ENCODE results near the gene MYO1D.
A peak's percentile ranks its signal among the peaks of the same experiment; 100 is the strongest.
"Not testable (repeated sequence)": the region's sequence is repeated elsewhere in the genome, so short reads cannot be mapped to it uniquely, and the experiment has no call there.

Gene MYO1D

DNA sequence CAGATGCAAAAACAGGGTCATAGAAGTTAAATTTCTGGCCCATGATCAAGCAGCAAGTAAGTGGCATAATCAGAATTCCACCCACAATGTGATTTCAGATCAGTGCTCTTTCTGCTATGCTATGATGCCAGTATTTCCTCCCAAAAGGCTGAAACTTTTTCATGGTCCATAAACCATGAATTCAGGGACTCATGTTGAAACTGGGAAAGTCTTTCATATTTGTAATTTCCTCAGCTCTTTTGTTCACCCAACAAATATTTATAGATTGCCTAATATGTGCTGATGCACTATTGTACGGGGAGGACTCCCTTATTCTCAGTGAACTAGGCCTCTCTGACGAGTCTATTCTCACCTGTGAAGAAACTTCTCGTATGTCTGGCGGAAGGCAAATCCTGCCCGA, 156.3 kb downstream of the MYO1D start:
- no peak for DNase-seq

DNA sequence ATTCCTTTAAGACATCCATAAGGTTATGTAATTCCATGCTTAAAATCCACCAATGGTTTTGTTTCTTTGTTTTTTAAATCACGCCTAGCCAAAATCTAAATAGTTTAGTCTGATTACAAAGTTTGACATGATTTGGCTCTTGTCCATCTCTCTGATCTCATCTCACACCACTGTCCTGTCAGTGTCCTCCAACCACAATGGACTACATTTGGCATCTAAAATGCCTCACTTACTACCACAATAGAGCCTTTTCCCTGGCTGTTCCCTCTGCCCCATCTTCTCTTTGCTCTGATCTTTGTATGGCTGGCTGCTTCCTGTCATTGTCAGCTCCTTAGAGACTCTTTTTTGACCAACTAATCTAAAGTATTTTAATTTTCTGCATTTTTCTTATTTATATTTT, 157.2 kb downstream of the MYO1D start:
- no peak for DNase-seq

DNA sequence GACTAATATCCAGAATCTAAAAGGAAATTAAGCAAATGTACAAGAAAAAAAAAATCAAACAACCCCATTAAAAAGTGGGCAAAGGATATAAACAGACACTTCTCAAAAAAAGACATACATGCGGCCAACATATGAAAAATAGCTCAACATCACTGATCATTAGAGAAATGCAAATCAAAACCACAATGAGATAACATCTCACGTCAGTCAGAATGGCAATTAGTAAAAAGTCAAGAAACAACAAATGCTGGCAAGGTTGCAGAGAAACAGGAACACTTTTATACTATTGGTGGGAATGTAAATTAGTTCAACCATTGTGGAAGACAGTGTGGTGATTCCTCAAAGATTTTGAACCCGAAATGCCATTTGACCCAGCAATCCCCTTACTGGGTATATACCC, 162.0 kb downstream of the MYO1D start:
- not testable (repeated sequence) for DNase-seq

DNA sequence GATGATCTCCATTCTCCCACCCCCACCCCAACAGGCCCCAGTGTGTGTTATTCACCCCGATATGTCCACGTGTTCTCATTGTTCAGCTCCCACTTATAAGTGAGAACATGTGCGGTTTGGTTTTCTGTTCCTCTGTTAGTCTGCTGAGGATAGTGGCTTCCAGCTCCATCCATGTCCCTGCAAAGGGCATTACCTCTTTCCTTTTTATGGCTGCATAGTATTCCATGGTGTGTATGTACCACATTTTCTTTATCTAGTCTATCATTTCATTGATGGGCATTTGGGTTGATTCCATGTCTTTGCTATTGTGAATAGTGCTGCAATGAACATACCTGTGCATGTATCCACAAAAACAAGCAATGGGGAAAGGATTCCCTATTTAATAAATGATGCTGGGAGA, 162.7 kb downstream of the MYO1D start:
- not testable (repeated sequence) for DNase-seq

DNA sequence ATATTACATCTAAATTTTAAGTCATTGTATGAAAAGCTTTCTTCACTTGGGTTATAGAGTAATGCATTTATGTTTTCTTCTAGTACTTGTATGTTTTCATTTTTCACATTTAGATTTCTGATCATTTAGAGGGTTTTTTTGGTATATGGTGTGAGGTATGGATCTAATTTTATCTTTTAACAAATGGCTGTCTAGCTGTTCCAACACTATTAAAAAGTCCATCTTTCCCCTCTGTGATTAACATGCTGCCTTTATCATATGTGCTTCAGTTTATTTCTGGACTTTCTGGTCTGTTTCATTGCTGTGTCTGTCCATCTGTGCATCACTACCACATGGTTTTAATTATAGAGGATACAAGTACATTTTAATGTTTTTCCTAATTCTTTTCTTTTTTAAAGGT, 163.8 kb downstream of the MYO1D start:
- DNase-seq, result no peak

DNA sequence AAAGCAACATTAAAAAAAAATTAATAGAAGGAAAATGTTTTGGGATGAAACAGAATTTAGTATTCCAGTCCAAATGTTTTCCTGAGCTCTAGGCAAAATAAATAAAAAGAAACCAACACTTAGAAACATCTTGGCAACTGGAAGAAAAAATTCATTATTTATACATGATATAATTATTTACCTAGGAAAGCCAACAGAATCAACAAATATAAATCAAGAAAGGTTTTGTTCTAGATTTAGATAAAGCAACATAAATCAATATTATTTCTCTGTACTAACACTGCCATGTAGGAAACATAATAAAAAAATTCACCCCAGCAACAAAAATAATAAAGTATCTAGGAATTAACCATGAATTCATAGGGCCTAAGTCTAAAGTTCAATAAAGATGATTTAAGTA, 167.4 kb downstream of the MYO1D start:
- DNase-seq, result no peak

DNA sequence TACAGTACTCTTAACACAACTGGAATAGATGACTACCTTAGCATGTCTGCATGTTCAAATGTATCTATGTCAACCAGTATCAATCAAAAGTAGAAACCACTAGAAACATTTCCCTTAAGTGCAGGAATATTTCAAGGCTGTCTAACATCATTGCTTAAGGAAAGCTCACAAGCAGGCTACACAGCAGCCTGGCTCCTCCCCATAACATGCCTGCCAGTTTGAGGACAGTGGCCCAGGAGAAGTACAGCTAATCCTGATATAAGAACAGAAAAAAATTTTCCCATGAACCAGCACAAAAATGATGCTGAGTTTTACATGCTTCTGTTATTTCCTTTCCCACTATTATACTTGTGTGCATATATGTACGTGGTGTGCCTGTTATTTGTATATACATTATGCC, 175.1 kb downstream of the MYO1D start:
- DNase-seq, result no peak

DNA sequence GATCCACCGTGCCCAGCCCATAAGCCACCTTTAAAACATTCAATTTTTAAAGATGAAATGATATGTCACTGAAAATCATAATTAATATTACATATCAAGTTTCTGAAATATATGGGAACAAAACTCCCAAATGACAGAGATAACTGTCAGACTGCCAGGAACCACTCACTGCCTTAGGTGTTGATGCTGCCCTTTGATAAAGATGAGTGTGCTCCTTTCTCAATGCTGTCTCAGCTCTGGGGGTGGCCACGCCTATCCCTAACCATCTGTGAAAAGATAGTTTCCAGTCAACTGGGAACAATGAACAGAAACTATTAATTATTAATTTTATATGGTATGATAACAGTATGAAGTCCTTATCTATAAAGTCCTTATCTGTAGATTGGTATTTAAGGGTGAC, 177.7 kb downstream of the MYO1D start:
- DNase-seq, result no peak

DNA sequence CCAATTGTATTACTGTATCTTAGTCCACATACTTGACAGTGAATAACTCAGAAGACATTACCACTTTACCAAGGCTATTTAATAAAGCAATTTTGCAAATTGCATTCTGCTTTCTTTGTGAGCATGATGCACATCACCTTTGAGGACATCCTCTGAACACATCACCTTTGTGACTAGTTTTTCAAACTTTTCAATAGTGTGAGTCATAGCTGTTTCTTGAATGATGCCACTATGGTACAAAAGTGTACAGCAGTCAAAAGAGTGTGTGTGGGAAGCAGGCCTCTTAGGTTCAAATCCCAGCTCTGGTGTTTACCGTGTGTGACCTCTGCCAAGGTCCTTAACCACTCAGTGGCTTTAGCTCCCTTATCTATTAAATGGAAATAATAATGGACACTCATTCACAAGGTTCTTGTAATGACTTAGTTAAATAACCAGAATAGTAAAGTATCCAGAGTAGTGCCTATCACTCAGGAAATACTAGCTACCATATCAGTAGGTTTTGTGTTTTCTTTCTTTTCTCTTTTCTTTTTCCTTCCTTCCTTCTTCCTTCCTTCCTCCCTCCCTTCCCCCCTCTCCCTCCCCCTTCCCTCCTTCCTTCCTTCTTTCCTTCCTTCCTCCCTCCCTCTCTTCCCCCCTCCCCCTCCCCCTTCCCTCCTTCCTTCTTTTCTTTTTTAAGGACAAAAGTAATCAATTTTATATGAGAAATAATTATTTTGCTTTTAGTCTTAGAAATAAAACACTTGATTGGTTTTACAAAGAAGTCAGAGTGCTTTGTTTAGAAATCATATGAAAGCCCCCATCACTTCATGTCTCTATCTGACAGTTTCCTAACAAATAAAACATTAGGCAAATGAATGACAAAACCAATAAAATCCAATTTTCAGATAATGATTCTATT, 178.9 kb downstream of the MYO1D start:
- DNase-seq, result no peak

DNA sequence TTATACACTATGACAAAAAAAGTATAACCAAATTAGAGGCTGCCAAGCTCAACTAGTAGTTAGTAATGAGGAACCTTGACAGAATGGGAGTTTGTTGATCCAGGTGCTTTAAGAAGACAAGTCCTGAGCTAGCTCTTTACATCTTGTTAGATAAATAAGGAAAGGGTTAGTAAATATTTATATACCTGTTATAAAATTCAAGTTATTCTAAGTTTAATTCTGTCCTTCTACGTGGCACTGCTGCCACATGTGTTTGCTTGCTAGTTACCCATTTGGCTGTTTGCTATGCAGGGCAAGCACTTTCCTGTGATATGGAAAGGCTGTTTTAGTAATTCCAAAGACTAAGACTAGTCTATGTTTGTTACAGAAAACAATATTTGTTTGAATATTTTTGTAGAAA, 180.5 kb downstream of the MYO1D start:
- no peak for DNase-seq

DNA sequence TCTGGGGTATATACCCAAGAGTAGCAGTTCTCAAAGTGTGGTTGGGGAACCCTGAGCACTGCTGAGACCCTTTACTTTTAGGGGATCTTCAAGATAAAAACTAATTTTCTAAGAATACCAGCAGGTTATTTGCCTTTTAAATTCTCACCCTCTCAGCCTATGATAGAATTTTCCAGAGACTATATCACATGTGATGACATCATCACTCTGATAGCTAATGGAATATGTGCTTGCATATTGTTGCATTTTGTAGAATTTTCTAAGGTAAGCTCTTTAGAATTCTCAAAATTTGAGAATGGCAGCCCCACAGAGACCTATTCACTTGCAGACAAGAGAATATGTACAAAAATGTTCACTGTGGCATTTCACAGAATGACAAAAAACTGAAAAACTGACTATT, 181.1 kb downstream of the MYO1D start:
- no peak for DNase-seq

DNA sequence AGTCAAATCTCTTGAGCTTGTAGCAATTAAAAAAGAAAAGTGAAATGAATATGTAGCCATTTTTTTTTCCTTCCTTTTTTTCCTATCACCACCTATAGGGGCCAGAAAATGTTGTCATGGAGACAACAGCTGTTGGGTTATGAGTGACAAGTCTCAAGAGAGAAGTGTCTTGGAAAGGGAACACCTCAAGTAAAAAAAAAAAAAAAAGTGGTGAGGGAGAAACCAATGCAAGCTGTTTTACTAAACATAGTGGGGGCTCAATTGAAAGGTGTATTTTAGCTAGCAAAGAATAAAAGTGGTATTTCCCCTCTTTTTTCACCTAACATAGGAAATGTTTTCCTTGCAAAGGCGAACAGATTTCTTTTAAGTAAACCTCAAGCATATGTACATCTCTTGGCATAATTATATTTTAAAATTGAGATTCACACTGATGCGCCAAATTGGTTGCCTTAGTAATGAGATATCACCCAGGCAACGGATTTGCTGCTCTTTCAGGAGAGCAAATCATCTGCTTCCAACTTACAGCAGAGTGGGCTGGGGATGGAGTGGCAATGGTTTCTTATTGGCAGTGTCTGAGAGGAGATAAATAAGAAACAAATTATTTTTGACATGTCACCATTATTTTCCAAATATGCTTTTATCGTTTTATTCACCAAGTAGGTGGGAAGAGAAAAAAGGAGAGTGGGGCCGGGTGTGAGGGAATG, 183.6 kb downstream of the MYO1D start:
- DNase-seq, result no peak

DNA sequence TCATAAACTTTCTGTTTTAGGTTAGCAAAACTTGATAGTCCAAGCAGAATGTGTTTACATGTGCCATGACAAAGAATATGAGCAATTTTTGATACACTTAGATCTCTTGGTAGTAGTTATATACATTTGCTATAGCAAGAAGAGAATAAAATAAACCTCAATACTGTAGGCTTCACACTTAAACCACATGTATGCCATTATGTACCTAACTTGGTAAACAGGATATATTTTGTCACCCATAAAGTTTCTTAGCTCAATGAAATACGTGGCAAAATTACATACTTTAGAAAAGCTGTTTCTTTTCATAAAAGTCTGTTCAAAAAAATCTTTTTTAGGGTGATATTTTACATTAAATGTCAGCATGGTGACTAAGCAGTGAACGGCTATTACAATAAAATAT, 184.7 kb downstream of the MYO1D start:
- DNase-seq, result no peak

DNA sequence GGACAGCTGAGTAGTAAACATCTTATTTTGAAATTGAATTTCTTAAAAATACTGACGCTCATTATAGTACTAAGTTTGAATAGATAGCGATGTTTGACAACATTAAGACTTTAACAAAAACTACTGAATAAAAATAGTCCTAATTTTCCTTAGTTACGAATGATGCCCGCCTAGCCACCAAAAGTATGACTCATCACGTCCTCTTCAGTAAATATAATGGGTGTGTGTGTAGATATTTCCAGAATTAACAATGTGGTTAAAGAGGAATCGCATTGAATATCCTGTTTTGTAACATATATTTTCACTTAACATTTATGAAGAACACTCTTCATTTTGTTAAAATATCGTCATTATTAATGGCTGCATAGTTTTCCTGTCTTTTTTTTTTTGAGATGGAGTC, 187.6 kb downstream of the MYO1D start:
- no peak for DNase-seq

DNA sequence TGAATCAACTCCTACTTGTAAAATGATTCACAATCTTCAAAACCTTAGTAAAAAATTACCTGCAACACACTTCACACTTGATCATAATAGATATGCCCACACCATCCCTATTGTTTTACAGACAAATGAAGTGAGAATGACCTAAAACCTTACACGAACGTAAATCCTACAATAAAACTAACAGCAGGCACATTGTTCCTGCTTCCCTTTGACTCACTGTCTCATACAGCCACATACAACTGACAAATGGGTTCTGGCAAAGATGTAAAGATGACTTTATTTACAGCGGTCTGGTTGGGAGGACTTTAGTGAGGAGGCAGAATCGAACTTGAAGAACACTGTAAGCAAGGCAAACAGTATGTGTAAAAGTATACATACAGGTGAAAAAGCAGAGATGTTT, 188.7 kb downstream of the MYO1D start:
- no peak for DNase-seq

DNA sequence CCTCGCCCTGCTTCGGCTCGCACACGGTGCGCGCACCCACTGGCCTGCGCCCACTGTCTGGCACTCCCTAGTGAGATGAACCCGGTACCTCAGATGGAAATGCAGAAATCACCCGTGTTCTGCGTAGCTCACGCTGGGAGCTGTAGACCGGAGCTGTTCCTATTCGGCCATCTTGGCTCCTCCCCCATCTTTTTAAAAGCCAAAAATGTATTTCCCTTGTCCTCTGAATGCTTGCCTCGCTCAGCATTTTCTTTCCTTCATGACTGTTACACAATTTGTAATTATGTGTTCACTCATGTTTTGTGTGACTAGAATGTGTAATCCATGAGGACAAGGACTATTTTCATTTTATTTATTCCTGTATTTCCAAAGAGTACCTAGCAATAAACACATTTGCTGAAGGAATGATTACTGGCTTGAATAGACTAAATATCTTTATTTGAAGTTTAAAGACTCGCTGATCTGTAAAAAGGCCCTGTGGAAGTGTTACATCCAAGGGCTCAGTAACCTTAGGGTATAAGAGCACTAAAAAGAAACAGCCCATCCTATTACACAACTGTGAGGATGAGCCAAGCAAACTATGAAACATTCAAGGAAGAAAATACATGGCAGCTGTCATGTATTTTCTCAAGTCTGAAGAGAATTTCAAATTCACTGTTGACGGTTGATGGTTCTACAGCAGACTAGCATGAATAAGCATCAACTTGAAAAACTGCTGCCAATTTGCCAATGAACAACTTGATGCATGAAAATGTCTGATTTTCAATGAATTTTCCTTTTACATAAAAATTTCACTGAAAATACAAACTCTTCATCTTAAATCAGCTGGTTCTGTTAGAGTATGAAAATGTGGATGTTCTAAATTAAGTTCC, 192.6 kb downstream of the MYO1D start:
- DNase-seq, result no peak

DNA sequence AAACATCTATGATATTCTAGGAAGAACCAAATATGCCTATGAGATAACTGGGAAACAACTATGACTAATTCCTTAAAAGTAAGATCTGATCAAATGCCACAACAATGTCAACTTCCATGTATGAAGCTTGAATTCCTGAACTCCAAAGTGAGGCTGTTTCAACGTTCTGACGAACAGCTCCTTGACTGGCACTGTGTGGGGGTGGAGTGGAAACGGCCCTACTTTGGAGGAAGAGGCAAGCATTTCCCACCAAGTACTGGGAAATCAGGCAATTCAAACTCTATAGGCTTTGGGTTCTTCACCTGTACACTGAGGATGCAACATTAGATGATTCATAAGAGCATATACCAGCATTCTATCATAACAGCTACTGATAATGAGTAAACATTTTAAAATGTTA, 203.0 kb downstream of the MYO1D start:
- DNase-seq, result no peak

DNA sequence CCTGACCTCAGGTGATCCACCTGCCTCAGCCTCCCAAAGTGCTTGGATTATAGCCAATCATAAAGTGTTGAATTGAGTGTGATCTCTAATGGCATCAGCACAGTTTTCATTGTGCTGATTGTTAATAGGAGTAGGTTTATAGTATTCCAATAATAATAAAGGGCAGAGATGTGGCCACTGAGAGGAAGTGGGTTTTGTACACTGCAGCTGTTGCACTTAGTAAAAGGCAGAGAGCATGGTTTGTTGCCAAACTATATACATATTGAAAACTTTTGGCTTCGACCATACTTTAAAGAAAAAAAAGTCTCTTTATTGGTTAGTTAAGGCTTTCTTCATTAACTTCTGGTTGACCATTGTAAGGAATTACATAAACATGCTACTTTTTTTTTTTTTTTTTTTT, 204.2 kb downstream of the MYO1D start:
- DNase-seq, result no peak

DNA sequence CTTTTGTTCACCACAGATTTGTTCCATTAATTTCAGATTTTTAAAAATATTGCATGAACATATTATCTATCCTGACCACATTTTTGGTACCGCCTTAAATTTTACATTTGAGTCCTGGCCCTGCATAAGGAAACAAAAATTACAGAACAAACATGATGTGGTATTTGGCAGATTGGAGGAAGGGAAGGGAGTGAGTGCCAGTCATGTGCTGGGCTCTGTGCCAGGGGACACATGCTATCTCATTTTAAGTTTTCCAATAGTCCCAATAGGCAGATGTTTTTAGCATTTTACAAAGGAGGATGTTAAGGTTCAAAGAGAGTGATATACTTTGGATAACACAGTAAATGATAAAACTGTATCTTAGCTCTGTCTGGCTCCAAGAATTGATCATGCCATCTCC, 205.0 kb downstream of the MYO1D start:
- DNase-seq, result no peak

DNA sequence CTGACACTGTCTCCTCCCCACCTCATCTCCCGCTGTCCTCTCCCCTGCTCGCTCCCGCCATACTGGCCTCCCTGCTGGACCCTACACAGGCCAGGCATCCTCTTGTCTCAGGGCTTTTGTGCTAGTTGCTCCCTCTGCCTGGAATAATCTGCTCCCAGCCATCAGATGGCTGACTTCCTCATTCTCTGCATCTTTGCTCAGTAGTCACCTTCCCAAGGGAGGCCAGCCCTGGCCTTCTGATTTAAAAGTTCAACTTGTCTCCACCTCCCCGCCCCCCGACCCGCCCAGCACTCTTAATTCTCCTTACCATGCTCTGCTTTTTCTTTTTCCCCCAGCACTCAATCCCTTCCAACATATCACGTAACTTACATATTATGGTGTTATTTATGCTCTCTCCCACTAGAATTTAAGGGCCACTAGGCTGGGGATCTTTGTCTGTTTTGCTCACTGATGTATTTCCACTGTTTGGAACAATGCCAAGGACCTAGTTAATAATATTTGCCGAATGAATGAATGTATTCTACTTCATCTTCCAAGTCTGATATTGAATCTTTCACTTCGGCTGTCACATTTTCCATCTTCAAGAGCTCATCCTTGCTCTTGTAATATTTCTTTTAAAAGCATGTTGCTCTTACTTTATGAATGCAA, 211.9 kb downstream of the MYO1D start:
- no peak for DNase-seq

DNA sequence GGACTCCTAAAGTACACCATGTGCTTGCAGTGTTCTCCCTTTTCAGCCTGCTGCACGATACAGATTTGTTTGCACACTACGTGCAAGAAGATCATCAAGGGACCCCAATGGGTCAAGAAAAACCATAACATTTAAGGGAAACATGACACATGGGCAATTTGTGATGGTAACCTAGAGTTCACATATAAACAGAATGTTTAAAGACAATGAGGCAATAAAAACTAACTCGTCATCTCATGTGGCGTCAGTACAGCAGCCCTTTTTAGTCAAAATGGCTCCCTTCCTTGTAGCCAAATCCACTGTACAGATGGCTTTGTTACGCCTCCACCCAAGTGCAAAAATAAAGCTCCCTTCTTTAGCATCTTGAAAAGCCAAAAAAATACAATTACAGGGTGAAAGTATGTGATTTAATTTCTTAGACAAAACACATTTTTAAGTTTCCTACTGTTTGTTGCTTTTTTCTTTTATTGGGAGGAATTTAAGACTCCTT, 216.4 kb downstream of the MYO1D start:
- DNase-seq, result no peak

DNA sequence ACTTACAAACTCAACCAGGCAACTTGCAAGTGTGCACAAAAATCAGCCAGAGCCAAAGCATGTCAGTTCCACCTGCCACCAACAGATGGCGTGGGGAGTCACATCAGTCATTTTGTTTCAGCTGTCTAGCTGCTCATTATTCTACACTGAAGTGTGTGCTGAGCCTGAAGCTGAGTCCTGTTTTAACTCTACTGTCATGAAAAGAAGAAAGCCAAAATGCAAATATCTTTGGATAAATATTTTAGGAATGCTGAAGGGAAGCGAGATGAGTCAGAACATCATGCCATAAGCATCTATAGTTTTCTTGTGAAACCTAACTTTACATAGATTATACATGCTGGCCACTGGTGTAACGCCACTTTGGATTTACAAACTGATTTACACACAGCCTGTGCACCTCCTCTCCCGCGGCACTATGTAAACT, 217.5 kb downstream of the MYO1D start:
- peak; percentile 45 to 64 for DNase-seq
